Purkinje cell (primary cell): ENCODE measurements around the gene IRX2. TPM values are rescaled to one million over a fixed set of nuclear protein-coding genes. Genes with fewer than 3 reads are reported as not detected.

Experiments
- polyA plus RNA-seq: library from polyadenylated mRNA; unstranded; fragments of >200 nt; fragmentation: Nextera tagmentation; gene quantifications from 2 replicates; pipeline ENCODE4 v1.2.1, GENCODE V29; 2014

The IRX2 gene
- polyA plus RNA-seq: 2.1 and 6.0 TPM in 2 replicates

DNA sequence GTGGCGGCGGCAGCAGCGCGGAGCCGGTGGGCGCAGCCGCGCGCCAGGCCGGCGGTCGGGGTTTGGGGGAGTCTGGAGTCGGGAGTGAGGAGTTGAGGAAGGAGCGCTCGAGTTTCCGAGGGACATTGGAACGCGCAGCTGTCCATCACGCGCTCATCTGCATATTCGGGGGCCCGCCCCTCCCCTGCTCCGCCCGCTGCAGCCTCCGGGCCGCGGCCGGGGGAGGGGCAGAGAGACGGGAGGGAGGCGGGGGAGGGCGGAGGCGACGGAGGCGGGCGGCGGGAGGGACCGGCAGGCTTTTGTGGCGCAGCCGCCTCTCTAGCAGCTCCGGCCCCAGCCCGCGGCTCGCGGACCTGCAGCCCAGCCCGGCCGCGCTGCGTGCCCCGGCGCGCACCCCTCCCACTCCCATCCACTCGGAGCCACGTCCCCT, at the start of gene IRX2:
TSS of gene IRX2 (minus strand) at position 86 of the 430 bp plus-strand sequence. CDS start 264 bp downstream, outside the sequence.

